ENCODE data around the gene TET3.

GRCh38 chr2:73971722-73972121, 13.0 kb upstream of the TET3 start:
- TF ChIP-seq CTCF (conservative IDR thresholded peaks at IDR 0.05; ENCODE audit: low read depth, low read length), result no peak
- TF ChIP-seq CEBPB (IDR thresholded peaks at IDR 0.05; ENCODE audit: low read depth, low read length), result no peak
- no peak for TF ChIP-seq POLR2A (IDR thresholded peaks at IDR 0.05; ENCODE audit: low read depth, low read length)
- TF ChIP-seq FOS (IDR thresholded peaks at IDR 0.05; ENCODE audit: low read depth, low read length), result no peak
- TF ChIP-seq RAD21 (IDR thresholded peaks at IDR 0.05; ENCODE audit: low read length), result no peak
- no peak for TF ChIP-seq BHLHE40 (IDR thresholded peaks at IDR 0.05; ENCODE audit: low read depth, low read length)
- TF ChIP-seq CHD1 (IDR thresholded peaks at IDR 0.05; ENCODE audit: low read depth, low read length), result no peak
